HepG2 (cell line): ENCODE measurements around the gene BACH1. TPM values are rescaled to one million over a fixed set of nuclear protein-coding genes. Genes with fewer than 3 reads are reported as not detected.

ENCODE experiments used
- AHDC1 ChIP-seq: sonication (generic); formaldehyde crosslinking; IDR thresholded peaks from 2 replicates; pipeline ENCODE4 v1.5.1; 2020; ENCODE audit warnings: mild to moderate bottlenecking, missing genetic modification reagents, borderline replicate concordance
- EP300 ChIP-seq, 3 experiments: sonication (generic) in 1 of 3; formaldehyde crosslinking in 1 of 3; IDR thresholded peaks; 2 replicates each; pipeline versions ENCODE4 v1.5.1 to v1.6.1; 2011 to 2020; ENCODE audit warnings: low read depth in 2 of 3, low read length in 2 of 3, borderline replicate concordance in 1 of 3, improper control_type of control experiment in 1 of 3, mild to moderate bottlenecking in 1 of 3, missing genetic modification reagents in 1 of 3, moderate library complexity in 1 of 3
- GATAD1 ChIP-seq: IDR thresholded peaks from 2 replicates; pipeline ENCODE4 v1.6.1; 2016; ENCODE audit warnings: missing genetic modification reagents, missing compliant biosample characterization
- HMG20B ChIP-seq: conservative IDR thresholded peaks from 2 replicates; pipeline ENCODE4 v1.6.1; 2016; ENCODE audit warnings: missing genetic modification reagents, missing compliant biosample characterization
- LCORL ChIP-seq, 2 experiments: fragments of 450-650 bp in 1 of 2; sonication (generic) in 1 of 2; formaldehyde crosslinking in 1 of 2; IDR thresholded peaks; 2 replicates each; pipeline versions ENCODE4 v1.5.0 to v1.6.1; 2017 to 2020; ENCODE audit warnings: antibody characterized with exemption in 1 of 2, missing genetic modification reagents in 1 of 2
- MLX ChIP-seq: IDR thresholded peaks from 2 replicates; pipeline ENCODE4 v1.6.1; 2016
- MXI1 ChIP-seq: IDR thresholded peaks from 3 replicates; pipeline ENCODE4 v1.6.1; 2012; ENCODE audit warnings: low read depth, low read length, inconsistent platforms, borderline replicate concordance
- RBM39 ChIP-seq: fragments of 200-400 bp; formaldehyde crosslinking; IDR thresholded peaks from one replicate; pipeline ENCODE4 v1.6.1; 2018; ENCODE audit warnings: antibody characterized with exemption, mild to moderate bottlenecking, low read depth, low read length; ENCODE audit not compliant: poor library complexity, severe bottlenecking
- SMARCE1 ChIP-seq: fragments of 450-650 bp; IDR thresholded peaks from 2 replicates; pipeline ENCODE4 v1.6.1; 2017; ENCODE audit warnings: borderline replicate concordance
- TBL1XR1 ChIP-seq: fragments of 150-350 bp; IDR thresholded peaks from 2 replicates; pipeline ENCODE4 v1.6.1; 2014; ENCODE audit warnings: borderline replicate concordance, low read length; ENCODE audit not compliant: partially characterized antibody
- TBX2 ChIP-seq: sonication (generic); formaldehyde crosslinking; IDR thresholded peaks from 2 replicates; pipeline ENCODE4 v1.5.0; 2020; ENCODE audit warnings: missing genetic modification reagents, mild to moderate bottlenecking, borderline replicate concordance
- TOPORS ChIP-seq: sonication (generic); formaldehyde crosslinking; IDR thresholded peaks from 2 replicates; pipeline ENCODE4 v1.8.0; 2023; ENCODE audit warnings: mild to moderate bottlenecking, missing genetic modification reagents
- ZFYVE20 ChIP-seq: sonication (generic); formaldehyde crosslinking; IDR thresholded peaks from 2 replicates; pipeline ENCODE4 v1.8.0; 2023; ENCODE audit warnings: low read depth, mild to moderate bottlenecking, moderate library complexity, missing genetic modification reagents, borderline replicate concordance
- ZNF17 ChIP-seq: sonication (generic); formaldehyde crosslinking; IDR thresholded peaks from 2 replicates; pipeline ENCODE4 v1.5.0; 2020; ENCODE audit warnings: mild to moderate bottlenecking, missing genetic modification reagents
- ZNF230 ChIP-seq: sonication (generic); formaldehyde crosslinking; IDR thresholded peaks from 2 replicates; pipeline ENCODE4 v1.4.0; 2020; ENCODE audit warnings: mild to moderate bottlenecking, missing genetic modification reagents
- ZNF558 ChIP-seq: sonication (generic); formaldehyde crosslinking; IDR thresholded peaks from 2 replicates; pipeline ENCODE4 v1.9.0; 2022; ENCODE audit warnings: mild to moderate bottlenecking, missing genetic modification reagents, borderline replicate concordance
- ZNF574 ChIP-seq: sonication (generic); formaldehyde crosslinking; IDR thresholded peaks from 2 replicates; pipeline ENCODE4 v1.4.0; 2020; ENCODE audit warnings: missing genetic modification reagents
- ZNF597 ChIP-seq: sonication (generic); formaldehyde crosslinking; IDR thresholded peaks from 2 replicates; pipeline ENCODE4 v1.5.0; 2020; ENCODE audit warnings: missing genetic modification reagents
- polyA plus RNA-seq, 8 experiments: library from polyadenylated mRNA; depleted of rRNA in 3 of 8; stranded (reverse) in 7 of 8; unstranded in 1 of 8; fragments of >200 nt; fragmentation: Illumina TruSeq in 4 of 8; extraction: Trizol in 4 of 8; gene quantifications; 2 replicates each; pipeline versions ENCODE4 v1.2.1 to v1.2.3, GENCODE V29; 2011 to 2016; ENCODE audit warnings: low read depth in 4 of 8, missing spikeins in 1 of 8, mixed read lengths in 1 of 8; ENCODE audit not compliant: insufficient read depth in 1 of 8
- total RNA-seq, 5 experiments: library from RNA; depleted of rRNA; stranded (reverse); fragments of >200 nt; fragmentation: Illumina TruSeq; extraction: Trizol; gene quantifications; 2 replicates each; pipeline ENCODE4 v1.2.3, GENCODE V29; 2016; ENCODE audit warnings: low read depth in 1 of 5

Gene BACH1
- total and polyA plus RNA-seq, 2 of the 13 experiments (the other 11 are each of a cell fraction or from before 2014, with no cell fraction given): 16.5 to 51.7 TPM

- no peak for TF ChIP-seq AHDC1 (CRISPR knock-in tag)
- TF ChIP-seq HMG20B (CRISPR knock-in tag): no peak
- no peak for TF ChIP-seq EP300 (IDR thresholded peaks at IDR 0.05; ENCODE audit: low read depth in 2 of 2, low read length in 2 of 2)
- no peak for TF ChIP-seq EP300 (CRISPR knock-in tag; IDR thresholded peaks at IDR 0.05; ENCODE audit: borderline replicate concordance)
- peak; percentile 24; the same call in 1 of the 2 replicates for TF ChIP-seq TBX2 (CRISPR knock-in tag)
- no peak for TF ChIP-seq ZNF17 (CRISPR knock-in tag)
- TF ChIP-seq TBL1XR1: no peak
- TF ChIP-seq MLX (CRISPR knock-in tag): no peak
- TF ChIP-seq RBM39: peak; percentile 62
- no peak for TF ChIP-seq LCORL (IDR thresholded peaks at IDR 0.05)
- TF ChIP-seq LCORL (CRISPR knock-in tag; IDR thresholded peaks at IDR 0.05): no peak
- TF ChIP-seq GATAD1 (CRISPR knock-in tag): no peak
- no peak for TF ChIP-seq SMARCE1
- no peak for TF ChIP-seq TOPORS (CRISPR knock-in tag)
- no peak for TF ChIP-seq ZFYVE20
- TF ChIP-seq ZNF574 (CRISPR knock-in tag): peak; percentile 65
- no peak for TF ChIP-seq ZNF230 (CRISPR knock-in tag)
- TF ChIP-seq MXI1: peak; percentile 42; the same call in 1 of the 3 replicates
- TF ChIP-seq ZNF558 (CRISPR knock-in tag): peak; percentile 73; the same call in 1 of the 2 replicates
- no peak for TF ChIP-seq ZNF597 (CRISPR knock-in tag)
Measured at GRCh38 chr21:29298348-29299045, at the start of gene BACH1 (continued).
